IPS DF 19.7 (cell line): ENCODE data around the gene ZBTB44.

ENCODE experiments used
- DNase-seq: peaks from one replicate; pipeline ENCODE4 v3.0.0-alpha.2; 2013; ENCODE audit warnings: low read depth, low spot score

ZBTB44 gene

GRCh38 chr11:130214861-130215530, 99.7 kb downstream of the ZBTB44 start:
- DNase-seq: no peak

DNA sequence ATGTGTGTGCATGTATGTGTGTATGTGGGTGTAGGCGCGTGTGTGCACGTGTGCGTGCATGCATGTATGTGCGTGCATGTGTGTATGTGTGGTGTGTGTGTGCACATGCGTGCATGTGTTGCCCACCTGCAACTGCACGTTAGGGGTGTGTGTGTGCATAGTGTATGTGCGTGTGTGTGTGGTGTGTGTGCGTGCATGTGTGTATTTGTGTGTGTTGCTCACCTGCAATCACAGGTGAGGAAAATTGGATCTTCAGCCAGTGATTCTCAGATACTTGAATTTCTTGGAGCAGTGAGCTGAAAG, 100.8 kb downstream of the ZBTB44 start:
- no peak for DNase-seq

DNA sequence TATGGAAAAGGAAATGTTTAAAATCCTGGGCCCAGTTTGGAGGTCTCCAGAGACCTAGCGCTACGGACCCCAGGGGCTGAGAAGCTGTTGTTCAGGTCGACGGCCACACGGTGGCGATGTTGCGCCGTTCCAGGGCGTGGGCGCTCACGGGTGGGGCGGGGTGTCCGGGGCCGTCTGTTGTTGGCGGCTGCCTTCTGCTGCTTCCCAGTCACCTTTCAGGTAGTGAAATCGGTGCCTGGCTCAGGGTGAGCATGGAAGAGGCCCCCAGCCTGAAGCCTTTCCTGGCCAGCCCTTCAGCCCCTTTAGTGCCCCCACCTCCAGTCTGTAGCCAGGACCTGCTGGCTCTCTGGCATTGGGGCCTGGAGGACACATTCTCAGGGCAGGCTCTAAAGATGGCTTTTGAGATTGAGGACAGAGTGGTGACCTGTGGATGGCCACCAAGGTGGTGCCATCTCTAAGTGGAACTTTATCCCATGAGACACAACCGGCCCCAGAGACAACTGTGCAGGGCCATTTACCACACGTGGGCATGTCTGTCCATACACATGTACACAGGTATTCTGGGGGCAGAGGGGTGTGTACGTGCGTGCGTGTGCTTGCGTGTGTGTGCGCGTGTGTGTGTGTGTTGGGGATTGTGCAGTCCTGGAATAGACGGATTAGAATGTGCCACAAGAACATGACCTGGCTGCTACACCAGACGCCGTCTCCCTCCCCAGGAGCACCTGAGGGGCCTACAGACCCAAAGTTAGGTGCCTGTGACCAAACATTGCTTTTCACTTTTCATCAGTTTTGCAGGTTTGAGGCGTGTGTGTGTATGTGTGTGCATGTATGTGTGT, 101.4 kb downstream of the ZBTB44 start:
- no peak for DNase-seq

DNA sequence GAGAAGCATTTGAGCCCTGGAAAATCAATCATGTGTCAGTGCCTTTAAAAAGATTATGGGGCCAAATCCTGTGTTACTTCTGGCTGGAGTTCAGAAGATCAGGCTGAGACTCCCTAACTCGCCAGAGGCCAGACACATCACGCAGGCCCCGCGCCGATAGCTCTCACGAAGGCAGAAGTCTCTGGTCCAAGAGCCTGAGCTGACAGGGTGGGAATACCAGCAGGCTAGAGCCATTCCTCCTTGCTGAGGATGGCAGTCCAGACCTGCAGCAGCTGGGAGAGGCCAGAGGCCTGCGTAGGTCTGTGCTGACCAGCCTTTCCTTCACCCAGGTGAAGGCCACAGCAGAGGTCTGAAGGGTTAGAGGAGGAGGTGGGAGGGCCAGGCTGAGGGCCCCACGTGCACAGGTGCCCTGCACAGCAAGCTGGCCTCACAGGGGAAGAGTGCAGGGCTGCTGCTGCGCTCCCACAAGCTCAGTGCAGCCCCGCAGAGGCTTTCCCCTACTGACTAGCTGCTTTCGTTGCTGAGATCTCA, 102.2 kb downstream of the ZBTB44 start:
- DNase-seq: no peak

DNA sequence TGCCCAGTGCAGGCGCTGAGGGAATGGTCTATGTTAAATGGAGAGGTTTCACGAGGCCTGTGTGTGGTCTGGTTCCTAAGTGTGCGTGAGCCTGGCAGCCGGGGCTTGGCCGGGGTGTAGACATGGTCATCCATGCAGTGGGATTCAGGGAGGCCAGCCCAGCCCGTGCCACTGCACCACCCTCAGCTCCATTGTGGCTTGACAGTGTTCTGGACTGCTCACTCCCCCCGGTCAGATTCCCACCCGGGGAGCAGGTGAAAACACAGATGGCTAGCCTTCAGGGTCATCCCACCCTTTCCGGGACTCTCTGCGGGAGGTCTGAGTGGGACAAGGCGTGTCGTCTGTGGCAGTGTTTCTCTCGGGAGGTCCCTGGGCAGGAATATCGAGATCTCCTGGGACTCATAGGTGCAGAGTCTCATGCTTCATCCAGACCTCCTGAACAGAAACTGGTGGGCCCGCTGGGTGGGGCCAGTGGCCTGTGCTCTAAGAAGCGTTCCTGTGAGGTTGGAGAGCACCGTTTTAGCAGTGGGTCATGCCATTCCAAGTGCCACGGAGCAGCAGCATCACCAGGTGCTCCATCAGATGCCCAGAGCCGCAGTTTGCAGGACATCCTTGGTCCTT, 102.8 kb downstream of the ZBTB44 start:
- no peak for DNase-seq

GRCh38 chr11:130211144-130211543, 103.6 kb downstream of the ZBTB44 start:
- no peak for DNase-seq

DNA sequence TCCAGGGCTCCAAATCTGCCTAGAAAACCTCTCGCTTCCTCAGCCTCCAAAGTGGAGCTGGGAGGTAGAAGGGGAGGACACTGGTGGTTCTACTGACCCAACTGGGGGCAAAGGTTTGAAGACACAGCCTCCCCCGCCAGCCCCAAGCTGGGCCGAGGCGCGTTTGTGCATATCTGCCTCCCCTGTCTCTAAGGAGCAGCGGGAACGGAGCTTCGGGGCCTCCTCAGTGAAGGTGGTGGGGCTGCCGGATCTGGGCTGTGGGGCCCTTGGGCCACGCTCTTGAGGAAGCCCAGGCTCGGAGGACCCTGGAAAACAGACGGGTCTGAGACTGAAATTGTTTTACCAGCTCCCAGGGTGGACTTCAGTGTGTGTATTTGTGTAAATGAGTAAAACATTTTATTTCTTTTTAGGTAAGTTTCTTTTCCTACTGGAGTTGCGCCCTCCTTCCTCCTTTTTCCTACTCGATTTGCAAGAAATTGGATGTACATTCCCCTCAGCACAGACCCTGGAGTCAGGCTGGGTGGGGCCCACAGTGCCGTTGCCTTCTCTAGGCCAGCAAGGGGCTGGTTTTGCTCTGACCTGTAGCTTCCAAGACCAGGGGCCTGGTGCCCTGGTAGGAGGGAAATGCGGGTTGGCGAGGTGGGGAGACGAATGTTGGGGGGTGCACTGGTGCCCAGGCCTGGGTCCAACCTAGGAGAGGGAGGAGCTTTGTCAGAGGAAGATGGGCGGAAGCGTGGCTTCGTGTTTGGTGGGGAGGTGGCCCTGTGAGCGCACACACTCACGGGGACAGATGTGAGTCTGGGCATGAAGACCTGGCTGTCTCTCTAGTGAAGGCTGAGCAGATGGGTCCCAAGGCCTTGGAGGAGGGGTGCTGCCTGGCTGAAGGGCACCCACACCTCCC, 104.5 kb downstream of the ZBTB44 start:
- DNase-seq: no peak

- no peak for DNase-seq
Measured at GRCh38 chr11:130209128-130209932, 105.4 kb downstream of the ZBTB44 start.

- no peak for DNase-seq
Measured at GRCh38 chr11:130208241-130209127, 106.2 kb downstream of the ZBTB44 start.

DNA sequence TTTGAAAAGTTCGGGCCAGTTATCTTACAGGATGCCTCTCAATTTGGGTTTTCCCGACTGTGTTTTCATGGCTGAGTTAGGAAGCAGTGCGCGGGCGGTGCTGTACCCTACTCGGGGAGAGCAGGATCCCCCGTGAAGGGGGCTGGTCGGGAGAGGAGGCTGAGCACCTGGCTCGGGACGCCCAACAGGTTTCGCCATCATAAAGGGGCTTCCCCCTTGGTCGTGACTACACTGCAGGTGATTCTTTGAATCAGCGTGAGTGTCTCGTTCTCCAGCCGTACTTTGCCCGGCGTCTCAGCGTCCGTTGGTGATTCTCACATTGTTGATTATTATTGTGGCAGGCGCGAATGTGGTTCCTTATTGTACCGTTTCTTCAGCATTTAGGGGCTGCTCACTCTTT, 108.6 kb downstream of the ZBTB44 start:
- DNase-seq: no peak

DNA sequence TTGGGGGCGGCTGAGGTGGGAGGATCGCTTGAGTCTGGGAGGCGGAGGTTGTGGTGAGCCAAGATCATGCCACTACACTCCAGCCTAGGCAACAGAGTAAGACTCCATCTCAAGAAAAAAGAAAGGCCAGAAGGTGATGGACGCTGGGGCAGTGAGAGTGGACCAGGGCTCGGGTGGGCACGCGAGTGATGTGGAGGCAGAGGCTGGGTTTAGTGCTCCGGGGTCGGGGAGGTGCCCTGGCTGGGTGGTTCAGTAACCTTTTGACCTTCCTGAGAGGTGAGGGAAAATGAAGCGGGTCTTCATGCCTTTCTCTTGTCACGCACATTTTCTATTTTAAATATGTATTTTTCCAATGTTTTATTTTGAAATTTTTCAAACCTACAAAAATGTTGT, 110.0 kb downstream of the ZBTB44 start:
- DNase-seq: no peak

GRCh38 chr11:130203766-130204702, 110.7 kb downstream of the ZBTB44 start:
- DNase-seq: no peak

GRCh38 chr11:130202818-130203689, 111.7 kb downstream of the ZBTB44 start:
- DNase-seq: no peak

- no peak for DNase-seq
Measured at GRCh38 chr11:130202009-130202817, 112.5 kb downstream of the ZBTB44 start.

DNA sequence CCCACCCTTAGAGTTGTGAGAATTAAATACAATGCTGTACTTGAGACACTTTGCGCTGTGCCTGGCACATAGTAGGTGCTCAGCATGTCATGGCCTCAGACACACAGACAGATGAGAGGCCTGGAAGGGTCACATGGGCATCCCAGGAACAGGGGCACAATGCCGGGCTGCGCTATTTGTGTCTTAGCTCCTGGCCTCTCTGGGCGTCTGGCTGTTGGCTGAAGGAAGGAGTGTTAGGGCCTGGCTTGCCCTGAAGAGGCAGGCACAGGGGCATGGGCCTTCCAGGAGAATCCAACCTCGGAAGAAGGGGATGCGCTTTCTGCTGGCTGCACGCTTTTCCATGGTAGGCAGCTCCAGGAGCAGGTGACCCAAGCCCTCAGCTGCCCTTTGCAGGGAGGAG, 113.7 kb downstream of the ZBTB44 start:
- no peak for DNase-seq

DNA sequence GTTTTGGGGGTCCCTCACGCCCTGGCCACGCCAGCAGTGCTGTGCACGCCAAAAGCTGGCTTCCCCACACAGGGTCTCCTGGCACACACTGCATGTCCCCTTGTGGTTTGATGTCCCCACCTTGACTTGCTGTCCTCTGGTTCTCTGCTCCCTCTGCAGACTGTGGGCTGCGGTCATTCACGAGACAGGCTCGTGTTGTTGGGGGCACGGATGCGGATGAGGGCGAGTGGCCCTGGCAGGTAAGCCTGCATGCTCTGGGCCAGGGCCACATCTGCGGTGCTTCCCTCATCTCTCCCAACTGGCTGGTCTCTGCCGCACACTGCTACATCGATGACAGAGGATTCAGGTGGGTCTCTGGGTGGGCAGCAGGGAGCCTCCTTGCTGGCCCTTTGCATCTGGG, 114.9 kb downstream of the ZBTB44 start:
- DNase-seq: no peak

DNA sequence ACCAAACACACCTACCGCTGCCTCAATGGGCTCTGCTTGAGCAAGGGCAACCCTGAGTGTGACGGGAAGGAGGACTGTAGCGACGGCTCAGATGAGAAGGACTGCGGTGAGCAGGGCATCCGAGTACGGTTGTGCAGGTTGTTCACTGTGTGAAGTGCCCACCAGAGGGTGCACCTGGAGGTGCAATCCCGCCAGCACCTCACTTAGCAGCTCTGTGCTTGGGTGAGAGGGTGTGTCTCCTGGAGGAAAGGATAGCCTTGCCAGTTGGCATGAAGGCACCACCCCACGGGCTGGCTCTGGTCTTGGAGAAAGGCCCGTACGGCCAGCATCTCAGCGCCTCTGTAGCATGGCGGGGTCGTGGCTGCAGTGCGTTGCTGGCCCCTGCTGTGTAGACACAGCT, 115.8 kb downstream of the ZBTB44 start:
- DNase-seq: no peak
